HG03064 (cell line): ENCODE measurements around the gene ASXL1.
"Not testable (repeated sequence)": the region's sequence is repeated elsewhere in the genome, so short reads cannot be mapped to it uniquely, and the experiment has no call there.

Source experiments
- ATAC-seq: cut with Tn5 transposase; IDR thresholded peaks from one replicate; pipeline ENCODE4 v1.9.1; 2021; ENCODE audit warnings: low read depth; ENCODE audit not compliant: unreplicated experiment

The ASXL1 gene

GRCh38 chr20:32359633-32360332 lies 1.7 kb downstream of the ASXL1 start:
- no peak for ATAC-seq

GRCh38 chr20:32360333-32360634 lies 2.2 kb downstream of the ASXL1 start:
- ATAC-seq: no peak

- ATAC-seq: no peak
Observed at GRCh38 chr20:32362901-32363364, 4.8 kb downstream of the ASXL1 start.

DNA sequence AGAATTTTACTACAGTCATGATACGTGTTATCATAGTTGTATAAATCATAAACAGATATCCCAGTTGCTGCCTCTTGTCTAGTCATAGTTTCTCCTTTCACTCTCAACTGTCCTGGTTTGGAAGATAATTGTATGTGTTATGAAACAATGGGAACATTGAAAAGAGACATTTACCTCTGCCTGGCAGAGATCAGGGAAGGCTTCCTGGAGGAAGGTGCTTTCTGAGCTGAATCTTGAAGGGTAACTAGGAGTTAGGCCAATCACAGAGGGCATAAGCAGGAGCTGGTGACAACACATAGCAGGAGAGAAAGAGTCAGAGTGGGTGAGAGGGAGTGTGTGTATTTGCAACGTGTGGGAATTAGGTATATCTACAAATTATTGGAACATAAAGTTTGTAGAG lies 5.4 kb downstream of the ASXL1 start:
- no peak for ATAC-seq

DNA sequence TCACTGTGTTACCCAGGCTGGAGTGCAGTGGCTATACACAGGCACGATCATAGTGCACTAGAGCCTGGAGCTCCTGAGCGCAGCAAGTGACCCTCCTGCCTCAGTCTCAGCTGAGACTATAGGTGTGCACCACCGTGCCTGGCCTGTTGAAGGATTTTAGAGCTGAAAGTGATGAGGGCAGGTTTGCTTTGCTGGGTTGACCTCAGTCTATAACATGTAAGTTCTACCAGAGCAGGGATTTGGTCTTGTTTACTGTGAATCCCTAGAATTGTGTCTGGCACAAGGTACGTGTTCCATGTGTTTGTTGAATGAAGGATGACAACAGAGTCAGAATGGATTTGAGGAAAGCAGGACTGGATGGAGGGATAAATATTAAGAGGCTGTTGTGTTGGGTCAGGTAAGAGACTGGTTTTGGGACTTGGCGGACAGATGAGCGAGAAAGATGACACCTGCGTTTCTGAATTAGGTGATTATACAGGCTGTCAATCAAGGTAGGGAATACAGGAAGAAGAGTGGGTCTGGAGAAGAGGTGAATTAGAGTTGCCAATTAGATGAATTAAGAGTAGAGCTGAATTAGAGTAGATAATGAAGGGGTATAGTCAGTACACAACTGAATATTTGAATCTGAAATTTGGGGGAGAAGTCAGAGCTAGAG lies 6.5 kb downstream of the ASXL1 start:
- no peak for ATAC-seq

DNA sequence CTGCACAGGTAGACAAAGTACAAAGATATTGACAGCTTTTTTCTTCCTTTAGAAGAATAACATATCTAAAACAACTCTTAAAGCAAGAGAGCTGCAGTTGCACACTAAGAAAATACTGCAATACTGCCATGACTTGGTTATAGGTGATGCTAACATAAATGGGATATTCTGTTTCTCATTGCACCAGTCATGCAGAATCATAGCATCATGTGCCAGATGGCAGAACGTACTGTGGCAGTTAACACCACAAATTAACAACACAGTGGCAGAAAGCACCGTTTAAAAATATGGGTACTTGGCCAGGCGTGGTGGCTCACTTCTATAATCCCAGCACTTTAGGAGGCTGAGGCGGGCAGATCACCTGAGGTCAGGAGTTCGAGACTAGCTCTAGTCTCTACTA lies 7.4 kb downstream of the ASXL1 start:
- no peak for ATAC-seq

DNA sequence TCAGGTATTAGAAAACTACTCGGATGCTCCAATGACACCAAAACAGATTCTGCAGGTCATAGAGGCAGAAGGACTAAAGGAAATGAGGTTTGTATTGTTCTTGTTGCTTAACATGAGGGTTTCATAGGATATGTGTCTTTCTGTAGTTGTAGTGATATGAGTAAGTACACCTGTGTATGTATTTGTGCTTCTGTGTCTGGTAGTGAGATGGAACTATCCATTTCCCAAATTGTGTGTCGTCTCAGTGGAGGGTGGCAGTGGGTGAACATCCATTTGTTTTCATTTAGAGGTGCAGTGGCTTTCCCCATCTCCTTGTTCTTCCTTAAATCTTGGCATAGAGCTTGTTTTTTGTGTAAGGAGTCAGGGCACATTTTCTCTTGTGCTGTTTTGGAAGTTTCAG lies 8.2 kb downstream of the ASXL1 start:
- no peak for ATAC-seq

DNA sequence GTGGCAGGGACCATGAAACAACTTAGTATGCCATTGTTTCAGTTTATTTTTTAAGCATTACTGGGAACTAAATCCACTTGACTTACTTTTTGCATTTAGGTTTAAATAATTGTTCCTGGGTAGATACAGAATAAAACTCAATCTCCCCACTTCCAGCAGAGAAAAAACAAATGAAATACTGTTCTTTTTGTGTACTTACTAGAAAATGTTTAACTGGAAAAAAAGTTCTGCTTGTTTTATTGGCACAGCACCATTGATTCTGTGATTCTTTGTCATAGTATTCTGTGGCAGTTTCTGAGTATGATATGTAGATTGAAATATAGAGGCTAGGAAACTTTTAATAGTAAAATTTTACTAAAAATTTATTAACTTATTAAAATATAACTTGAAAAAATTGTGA lies 10.2 kb downstream of the ASXL1 start:
- no peak for ATAC-seq

DNA sequence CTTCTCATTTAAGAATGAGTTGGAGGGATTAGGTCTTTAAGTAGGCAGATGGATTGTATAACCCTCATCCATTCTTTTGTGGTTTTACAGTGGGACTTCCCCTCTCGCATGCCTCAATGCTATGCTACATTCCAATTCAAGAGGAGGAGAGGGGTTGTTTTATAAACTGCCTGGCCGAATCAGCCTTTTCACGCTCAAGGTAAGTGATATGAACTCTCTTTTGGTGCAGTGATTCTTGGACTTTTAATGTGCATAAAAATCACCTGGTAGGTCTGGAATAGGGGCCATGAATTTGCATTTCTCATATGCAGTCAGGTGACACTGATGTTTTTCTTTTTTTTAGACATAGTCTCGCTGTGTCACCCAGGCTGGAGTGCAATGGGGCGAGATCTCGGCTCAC lies 10.8 kb downstream of the ASXL1 start:
- no peak for ATAC-seq

DNA sequence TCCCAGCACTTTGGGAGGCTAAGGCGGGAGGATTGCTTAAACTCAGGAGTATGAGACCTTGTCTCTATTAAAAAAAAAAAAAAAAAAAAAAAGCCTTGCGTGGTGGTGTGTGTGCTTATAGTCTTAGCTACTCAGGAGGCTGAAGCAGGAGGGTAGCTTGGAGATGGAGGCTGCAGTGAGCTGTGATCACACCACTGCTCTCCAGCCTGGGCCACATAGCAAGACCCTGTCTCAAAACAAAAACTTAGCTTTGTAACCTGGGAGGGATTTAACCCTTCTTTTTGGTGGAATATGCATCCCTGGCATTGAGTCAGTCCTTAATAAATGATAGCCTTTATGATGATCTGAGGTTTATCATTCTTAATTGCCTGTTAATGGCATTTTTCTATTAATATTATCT lies 12.8 kb downstream of the ASXL1 start:
- no peak for ATAC-seq

GRCh38 chr20:32378461-32378860 lies 20.3 kb downstream of the ASXL1 start:
- no peak for ATAC-seq

DNA sequence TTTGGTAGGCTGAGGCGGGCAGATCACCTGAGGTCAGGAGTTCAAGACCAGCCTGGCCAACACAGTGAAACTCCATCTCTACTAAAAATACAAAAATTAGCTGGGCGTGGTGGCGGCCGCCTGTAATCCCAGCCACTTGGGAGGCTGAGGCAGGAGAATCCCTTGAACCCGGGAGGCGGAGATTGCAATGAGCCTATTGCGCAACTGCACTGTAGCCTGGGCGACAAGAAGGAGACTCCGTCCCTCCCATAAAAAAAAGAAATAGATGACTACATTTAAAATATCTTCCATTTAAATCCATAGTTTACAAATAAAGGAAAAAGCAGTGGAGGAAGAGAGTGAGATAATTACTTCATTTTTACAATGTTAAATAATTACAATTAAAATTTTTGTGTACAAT lies 21.9 kb downstream of the ASXL1 start:
- ATAC-seq: not testable (repeated sequence)

DNA sequence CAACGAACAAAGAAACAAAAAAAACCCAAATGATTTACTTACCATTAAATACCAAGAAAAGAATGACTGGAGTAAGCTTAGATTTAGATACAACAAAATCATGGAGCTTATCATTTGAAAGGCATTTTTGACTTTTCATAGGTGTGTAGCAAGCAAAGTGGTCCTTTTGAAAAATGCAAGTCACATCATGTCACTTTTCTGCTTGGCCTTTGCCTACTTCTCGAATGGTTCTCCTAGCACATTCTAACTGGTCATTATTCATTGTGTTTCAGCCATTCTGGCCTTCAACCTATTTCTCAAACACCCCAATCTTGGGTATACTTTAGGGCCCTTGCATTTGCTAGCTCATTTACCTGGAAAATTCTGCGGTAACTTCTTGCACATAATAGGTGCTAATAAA lies 22.6 kb downstream of the ASXL1 start:
- ATAC-seq: no peak

DNA sequence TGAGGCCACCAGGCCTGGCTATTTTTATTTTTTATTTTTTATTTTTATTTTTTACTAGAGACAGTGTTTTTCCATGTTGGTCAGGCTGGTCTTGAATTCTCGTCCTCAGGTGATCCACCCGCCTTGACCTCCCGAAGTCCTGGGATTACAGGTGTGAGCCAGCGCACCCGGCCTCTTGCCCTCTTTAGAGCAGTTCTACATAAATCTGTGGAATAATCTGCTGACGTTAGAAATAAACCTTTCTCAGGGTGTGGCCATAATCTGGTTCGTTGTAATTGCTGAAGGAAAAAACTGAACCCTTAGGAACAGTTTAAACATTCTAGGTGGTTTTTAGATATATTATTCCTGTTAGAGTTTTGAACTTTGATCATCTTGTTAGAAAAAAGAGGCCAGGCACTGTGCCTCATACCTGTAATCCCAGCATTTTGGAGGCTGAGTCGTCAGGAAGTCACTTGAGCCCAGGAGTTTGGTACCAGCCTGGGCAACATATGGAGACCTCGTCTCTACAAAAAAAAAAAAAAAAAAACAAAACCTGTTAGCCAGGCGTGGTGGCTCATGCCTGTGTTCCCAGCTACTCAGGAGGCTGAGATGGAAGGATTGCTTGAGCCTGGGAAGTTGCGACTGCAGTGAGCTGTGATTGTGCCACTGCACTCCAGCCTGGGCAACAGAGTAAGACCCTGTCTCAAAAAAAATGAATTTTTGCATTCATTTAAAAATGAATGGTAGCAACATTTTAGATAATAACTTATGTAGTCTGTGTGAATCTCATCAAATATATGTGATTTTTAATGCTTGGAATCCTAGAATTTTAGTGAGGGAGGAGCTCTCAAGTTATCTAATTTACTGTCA lies 24.2 kb downstream of the ASXL1 start:
- no peak for ATAC-seq

- ATAC-seq: not testable (repeated sequence)
Observed at GRCh38 chr20:32383441-32383840, 25.3 kb downstream of the ASXL1 start.

GRCh38 chr20:32385541-32385940 lies 27.4 kb downstream of the ASXL1 start:
- ATAC-seq: no peak

DNA sequence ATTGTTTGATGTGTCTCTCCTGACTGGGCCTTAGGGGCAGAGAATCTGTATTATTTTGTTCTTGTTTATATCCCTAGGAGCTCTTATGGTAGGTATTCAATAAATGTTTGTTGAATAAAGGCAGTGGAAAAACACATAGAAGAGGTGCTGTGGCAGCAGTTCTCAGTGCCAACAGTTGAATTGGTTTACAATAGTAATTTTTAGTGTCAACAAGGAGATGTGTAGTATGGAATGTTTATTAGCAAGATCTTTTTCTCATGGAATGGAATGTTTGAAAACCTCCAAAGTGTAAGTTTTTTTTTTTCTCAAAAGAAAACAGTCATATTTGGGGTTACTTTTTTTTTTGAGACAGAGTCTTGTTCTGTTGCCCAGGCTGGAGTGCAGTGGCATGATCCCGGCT lies 28.0 kb downstream of the ASXL1 start:
- ATAC-seq: no peak

DNA sequence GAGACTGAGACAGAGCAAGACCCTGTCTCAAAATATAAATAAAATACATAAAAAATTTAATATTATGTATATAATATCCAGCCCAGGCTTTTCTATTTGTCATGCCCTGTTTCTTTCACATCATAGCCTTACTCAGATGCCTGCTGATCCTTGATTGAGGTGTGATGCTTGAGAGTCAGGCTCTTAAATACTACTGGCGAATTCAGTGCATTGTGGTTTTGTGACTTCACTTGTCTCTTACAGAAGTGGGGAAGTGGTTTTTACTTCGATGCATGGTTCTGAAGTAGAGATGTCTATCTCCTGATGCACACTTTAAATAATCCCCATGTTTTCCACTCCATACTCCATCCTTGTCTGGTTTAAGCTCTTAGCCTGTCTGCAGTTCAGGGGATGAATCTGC lies 29.1 kb downstream of the ASXL1 start:
- no peak for ATAC-seq

- ATAC-seq: no peak
Observed at GRCh38 chr20:32391003-32391402, 32.9 kb downstream of the ASXL1 start.

GRCh38 chr20:32395066-32395465 lies 36.9 kb downstream of the ASXL1 start:
- no peak for ATAC-seq

GRCh38 chr20:32396646-32397160 lies 38.6 kb downstream of the ASXL1 start:
- no peak for ATAC-seq
